DMS153 treated with DMSO at 0.1 percent for 48 hours (cell line): ENCODE data around the gene MAST4.
"Not testable (repeated sequence)": the region's sequence is repeated elsewhere in the genome, so short reads cannot be mapped to it uniquely, and the experiment has no call there.

Experiments used
- DNase-seq: peaks from one replicate; lab custom pipeline; 2025; ENCODE audit not compliant: unreplicated experiment; lab: John Stamatoyannopoulos, UW

The MAST4 gene

GRCh38 chr5:67168069-67168468 is 571.9 kb downstream of the MAST4 start:
- no peak for DNase-seq

GRCh38 chr5:67170767-67171166 is 574.6 kb downstream of the MAST4 start:
- no peak for DNase-seq

DNA sequence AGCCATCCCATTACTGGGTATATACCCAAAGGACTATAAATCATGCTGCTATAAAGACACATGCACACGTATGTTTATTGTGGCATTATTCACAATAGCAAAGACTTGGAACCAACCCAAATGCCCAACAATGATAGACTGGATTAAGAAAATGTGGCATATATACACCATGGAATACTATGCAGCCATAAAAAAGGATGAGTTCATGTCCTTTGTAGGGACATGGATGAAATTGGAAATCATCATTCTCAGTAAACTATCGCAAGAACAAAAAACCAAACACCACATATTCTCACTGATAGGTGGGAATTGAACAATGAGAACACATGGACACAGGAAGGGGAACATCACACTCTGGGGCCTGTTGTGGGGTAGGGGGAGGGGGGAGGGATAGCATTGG is 577.2 kb downstream of the MAST4 start:
- not testable (repeated sequence) for DNase-seq

GRCh38 chr5:67173959-67174358 is 577.8 kb downstream of the MAST4 start:
- DNase-seq = no peak

DNA sequence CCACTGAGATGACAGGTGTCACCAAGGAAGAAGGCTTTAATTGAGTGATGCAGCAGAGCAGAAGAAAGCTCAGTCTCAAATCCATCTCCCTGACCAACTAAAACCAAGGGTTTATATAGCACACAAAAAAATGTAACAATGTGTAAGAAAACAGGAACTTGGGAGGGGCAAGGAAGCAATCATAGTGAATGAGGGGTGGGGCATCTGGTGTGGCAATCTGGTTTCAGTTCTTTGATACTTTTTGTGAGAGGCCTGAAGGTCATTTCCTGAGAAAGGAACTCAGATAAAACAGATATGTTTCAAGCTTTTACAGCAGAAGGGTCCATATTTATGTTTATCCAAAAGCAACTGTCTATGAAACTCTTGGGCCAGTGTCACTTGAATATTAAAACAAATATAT is 580.7 kb downstream of the MAST4 start:
- DNase-seq = no peak

DNA sequence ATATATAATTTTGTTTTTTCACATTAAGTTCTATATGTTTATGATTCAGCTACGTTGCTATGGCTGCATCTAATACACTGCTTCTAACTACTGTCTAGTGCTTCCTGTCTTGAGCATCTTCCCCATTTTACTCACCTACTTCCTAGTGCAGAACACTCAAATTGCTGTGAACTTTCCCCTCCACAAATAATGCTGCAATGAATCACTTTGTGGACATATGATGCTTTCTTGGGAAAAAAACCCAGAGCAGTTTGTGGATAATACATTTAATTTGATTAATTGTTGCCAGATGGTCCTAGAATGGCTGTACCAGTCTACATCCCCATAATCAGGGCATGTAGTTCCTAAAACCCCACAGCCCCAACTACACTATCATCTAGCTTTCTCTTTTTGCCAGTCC is 581.9 kb downstream of the MAST4 start:
- DNase-seq = no peak

GRCh38 chr5:67178966-67179365 is 582.8 kb downstream of the MAST4 start:
- no peak for DNase-seq

- DNase-seq = no peak
Observed at GRCh38 chr5:67179697-67180361, 583.6 kb downstream of the MAST4 start.

GRCh38 chr5:67181648-67182221 is 585.5 kb downstream of the MAST4 start:
- no peak for DNase-seq

DNA sequence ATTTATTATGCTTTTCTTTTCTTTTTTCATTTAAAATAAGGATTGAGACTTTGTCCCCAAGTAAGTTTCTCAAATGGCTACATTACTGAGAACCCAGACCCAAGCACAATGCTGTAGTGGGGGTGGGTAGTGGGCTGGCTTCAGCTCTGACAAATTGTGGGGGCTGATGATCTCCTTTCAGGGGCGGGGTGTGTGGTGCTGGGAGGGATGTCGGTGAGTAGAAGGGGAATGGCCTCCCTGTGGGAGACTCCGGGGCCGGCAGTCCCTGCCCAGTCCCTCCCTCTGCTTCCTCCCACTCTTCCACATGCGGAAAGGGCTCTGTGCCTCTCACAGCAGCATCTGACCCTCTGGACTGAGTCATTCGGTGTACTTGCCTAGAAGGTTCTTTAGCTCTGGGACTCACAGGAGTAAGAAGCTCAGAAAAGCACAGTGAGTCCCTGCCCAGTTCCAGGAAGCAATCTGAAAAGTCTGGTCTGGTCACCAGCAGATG is 586.2 kb downstream of the MAST4 start:
- no peak for DNase-seq

GRCh38 chr5:67183859-67184258 is 587.7 kb downstream of the MAST4 start:
- no peak for DNase-seq

DNA sequence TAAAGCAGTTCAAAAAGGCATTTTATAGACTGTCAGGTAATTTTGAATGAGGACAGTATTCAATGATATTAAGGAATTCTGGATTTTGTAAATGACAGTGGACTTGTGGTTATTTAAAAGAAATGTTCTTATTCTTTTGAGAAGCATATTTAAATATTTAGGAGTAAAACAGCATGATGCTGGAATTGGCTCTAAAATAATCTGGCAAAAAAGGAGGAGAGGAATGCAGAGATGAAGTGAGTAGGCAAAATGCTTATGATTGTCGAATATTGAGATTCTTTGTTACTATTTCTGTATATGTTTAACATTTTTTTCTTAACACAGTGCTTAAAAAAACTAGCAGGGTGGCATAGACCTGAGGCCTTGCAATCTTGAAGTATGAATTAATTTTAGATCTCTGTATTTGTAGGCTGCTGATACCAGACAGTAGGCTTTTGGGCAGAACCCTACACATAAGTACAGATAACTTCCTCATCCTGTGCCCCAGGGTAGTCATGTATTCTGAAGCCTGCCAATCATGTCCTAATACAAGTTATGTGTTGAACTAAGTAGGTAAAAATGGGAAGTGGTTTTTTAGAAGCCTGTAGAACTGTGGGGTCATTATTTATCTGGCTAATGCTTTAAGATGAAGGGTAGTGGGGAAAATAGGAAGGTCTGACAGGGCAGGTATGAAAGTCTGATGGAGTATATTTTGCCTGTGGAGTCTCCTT is 591.0 kb downstream of the MAST4 start:
- DNase-seq = no peak

DNA sequence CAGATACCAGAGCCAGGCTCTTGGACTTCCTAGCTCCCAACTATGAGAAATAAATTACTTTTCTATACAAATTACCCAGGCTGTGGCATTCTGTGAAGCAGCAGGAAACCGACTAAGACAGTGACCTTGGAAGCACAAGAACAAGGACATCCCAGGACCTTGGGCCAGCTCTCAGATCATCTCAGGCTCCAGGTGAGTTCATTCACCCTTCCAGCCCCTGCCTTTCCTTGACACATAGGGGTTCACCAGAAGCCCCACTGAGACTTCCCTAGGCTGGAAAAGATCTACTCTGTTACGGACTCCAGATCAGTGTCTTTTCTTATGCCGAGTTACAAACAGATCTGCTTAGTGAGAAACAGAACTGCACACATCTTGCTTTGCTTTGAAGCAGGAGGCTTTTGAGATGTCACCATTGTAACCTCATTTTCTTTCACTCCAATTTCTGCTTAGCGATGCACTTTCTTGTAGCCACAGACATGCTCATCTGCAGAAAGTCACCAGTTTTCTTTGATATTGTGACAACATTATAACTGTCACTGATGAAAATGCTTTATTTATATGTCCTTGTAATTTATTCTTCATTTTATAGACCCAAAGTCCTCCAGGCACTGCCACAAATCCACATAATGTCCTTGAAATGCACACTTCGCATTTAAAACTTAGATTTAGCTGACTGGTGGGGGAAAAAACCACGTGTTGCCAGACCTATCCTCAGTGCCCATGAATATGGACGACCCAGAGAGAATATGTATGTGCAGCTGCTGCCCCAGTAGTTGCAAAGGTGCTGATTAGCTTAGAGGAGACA is 592.3 kb downstream of the MAST4 start:
- no peak for DNase-seq

GRCh38 chr5:67189079-67189354 is 592.8 kb downstream of the MAST4 start:
- no peak for DNase-seq

DNA sequence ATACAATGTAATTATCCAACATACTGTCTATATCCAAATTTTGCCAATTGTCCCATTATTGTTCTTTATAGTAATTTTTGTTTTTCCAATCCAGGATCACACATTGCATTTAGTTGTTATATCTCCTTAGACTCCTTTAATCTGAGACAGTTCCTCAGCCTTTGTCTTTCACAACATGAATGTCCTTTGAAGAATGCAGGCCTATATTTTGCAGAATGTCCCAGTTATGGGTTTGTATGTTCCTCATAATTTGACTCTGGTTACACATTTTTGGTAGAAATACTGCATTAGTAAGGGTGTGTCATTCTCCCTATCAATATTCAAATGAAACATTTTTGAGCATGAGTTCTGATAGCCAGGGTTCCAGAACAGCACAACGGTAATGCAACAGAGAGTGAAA is 593.7 kb downstream of the MAST4 start:
- no peak for DNase-seq

- DNase-seq = no peak
Observed at GRCh38 chr5:67190410-67190809, 594.2 kb downstream of the MAST4 start.

DNA sequence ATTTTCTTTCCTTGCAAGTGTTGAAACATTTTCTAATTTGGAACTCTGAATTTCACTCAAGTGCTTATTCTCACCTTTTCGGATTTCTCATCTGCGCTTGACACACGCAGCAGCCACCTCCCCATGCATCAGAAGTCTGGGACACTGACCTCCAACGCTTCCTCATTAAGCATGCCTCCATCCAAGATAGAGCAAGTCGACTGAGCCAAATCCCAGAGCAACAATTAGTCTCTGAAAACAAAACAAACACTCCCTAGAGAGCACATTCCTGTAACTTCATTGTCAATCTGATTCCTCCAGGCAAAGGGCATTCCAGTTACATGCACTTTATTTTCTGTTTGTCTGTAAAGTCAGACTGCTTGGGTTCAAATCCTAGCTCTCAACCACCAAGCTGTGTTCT is 594.7 kb downstream of the MAST4 start:
- no peak for DNase-seq

DNA sequence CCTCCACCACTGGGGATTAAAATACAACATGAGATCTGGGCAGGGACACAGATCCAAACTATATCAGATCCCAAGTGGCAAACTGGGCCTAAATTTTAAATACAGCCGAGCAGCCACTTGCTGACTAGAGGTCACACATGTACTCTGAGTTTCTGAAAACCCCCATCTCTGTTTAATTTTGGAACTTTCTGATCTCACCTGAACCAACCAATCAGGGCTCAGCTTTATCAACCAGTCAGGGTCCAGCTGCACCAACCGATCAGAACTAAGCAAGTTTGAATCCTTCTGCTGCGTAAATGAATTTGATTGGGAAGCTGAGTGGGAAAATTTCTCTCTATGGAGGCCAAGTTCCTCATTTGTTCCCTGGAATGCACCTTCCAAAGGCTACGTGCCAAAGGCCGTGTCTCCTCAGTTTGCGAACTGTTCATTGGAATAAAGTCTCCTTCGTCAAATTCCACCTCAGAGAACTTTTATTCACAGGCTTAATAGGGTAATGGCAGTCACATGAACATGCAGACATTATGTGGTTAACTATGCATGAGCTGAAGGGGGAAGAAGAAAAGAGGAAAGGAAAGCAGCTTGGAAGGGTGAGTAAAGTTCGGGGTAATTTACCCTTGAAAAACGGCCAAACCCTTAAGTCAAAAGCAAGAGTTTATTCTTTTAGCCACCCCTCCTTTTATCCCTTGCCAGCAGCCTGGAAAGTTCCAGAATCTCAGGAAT is 596.7 kb downstream of the MAST4 start:
- no peak for DNase-seq

- no peak for DNase-seq
Observed at GRCh38 chr5:67193439-67193807, 597.2 kb downstream of the MAST4 start.

GRCh38 chr5:67194166-67194565 is 598.0 kb downstream of the MAST4 start:
- no peak for DNase-seq
